HCT116 (cell line): ENCODE data around the gene BCR.

Experiments used
- ELF1 ChIP-seq: IDR thresholded peaks from 2 replicates; pipeline ENCODE4 v1.6.1; 2012; ENCODE audit warnings: low read depth, borderline replicate concordance
- FOSL1 ChIP-seq: IDR thresholded peaks from 2 replicates; pipeline ENCODE4 v1.6.1; 2012; ENCODE audit warnings: low read depth
- POLR2A ChIP-seq: IDR thresholded peaks from 2 replicates; pipeline ENCODE4 v1.7.0; 2011; ENCODE audit warnings: borderline replicate concordance; ENCODE audit not compliant: insufficient read depth, insufficient read length; ENCODE audit errors: extremely low read depth
- POLR2AphosphoS5 ChIP-seq: IDR thresholded peaks from 2 replicates; pipeline ENCODE4 v1.6.1; 2011; ENCODE audit warnings: mild to moderate bottlenecking, low read depth, low read length, moderate library complexity
- RAD21 ChIP-seq: IDR thresholded peaks from 2 replicates; pipeline ENCODE4 v1.6.1; 2012; ENCODE audit warnings: low read depth, mild to moderate bottlenecking
- SRF ChIP-seq: IDR thresholded peaks from 2 replicates; pipeline ENCODE4 v1.6.1; 2012; ENCODE audit warnings: low read depth
- YY1 ChIP-seq: IDR thresholded peaks from 2 replicates; pipeline ENCODE4 v1.6.1; 2011; ENCODE audit warnings: low read length, low read depth, moderate library complexity, mild to moderate bottlenecking; ENCODE audit not compliant: insufficient replicate concordance; ENCODE audit errors: extremely low read depth
- TF ChIP-seq, protein P1 (sequence below), 3 experiments: fragments of 200-600 bp in 1 of 3; sonication (generic) in 1 of 3; IDR thresholded peaks in 2 of 3; conservative IDR thresholded peaks in 1 of 3; 2 replicates each; pipeline ENCODE4 v1.5.1; 2012 to 2017; ENCODE audit warnings: low read depth in 2 of 3, low read length in 2 of 3, antibody characterized with exemption in 1 of 3, borderline replicate concordance in 1 of 3, control low read depth in 1 of 3, mild to moderate bottlenecking in 1 of 3, mixed read lengths in 1 of 3, mixed run types in 1 of 3, moderate library complexity in 1 of 3; ENCODE audit not compliant: insufficient read depth in 1 of 3

DNA sequence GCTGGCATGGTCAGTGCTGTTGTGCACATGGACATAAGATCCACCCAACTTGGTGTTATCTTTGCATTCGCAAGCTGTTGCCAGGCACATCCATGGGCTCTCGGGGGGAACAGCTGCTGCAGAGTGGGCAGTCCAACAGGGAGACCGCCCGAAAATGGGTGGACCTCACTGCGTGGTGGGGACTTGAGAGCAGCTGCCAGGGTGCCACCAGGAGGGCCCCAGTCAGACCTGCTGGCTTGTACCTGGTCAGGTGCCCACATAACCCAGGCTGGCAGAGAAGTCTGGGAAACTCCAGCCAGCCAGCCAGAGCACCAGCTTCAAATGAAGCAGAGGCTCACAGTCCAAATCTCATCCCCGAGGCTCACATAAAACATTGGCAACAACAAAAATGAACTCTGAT is 120.2 kb downstream of the BCR start:
- TF ChIP-seq FOSL1, result no peak
- TF ChIP-seq ELF1, result no peak
- TF ChIP-seq, protein P1, sequence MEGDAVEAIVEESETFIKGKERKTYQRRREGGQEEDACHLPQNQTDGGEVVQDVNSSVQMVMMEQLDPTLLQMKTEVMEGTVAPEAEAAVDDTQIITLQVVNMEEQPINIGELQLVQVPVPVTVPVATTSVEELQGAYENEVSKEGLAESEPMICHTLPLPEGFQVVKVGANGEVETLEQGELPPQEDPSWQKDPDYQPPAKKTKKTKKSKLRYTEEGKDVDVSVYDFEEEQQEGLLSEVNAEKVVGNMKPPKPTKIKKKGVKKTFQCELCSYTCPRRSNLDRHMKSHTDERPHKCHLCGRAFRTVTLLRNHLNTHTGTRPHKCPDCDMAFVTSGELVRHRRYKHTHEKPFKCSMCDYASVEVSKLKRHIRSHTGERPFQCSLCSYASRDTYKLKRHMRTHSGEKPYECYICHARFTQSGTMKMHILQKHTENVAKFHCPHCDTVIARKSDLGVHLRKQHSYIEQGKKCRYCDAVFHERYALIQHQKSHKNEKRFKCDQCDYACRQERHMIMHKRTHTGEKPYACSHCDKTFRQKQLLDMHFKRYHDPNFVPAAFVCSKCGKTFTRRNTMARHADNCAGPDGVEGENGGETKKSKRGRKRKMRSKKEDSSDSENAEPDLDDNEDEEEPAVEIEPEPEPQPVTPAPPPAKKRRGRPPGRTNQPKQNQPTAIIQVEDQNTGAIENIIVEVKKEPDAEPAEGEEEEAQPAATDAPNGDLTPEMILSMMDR (IDR thresholded peaks at IDR 0.05 in 2 of 3, conservative IDR thresholded peaks at IDR 0.05 in 1 of 3; ENCODE audit: borderline replicate concordance in 1 of 3, insufficient read depth in 1 of 3, low read depth in 2 of 3, low read length in 2 of 3), result no peak
- no peak for TF ChIP-seq POLR2AphosphoS5
- no peak for TF ChIP-seq POLR2A
- TF ChIP-seq YY1, result no peak
- no peak for TF ChIP-seq RAD21
- no peak for TF ChIP-seq SRF
